ENCODE data around the gene TSTD1.
A peak's percentile ranks its signal among the peaks of the same experiment; 100 is the strongest.
"Not testable (repeated sequence)": the region's sequence is repeated elsewhere in the genome, so short reads cannot be mapped to it uniquely, and the experiment has no call there.

TSTD1 gene

GRCh38 chr1:161033751-161034150 is 5.0 kb downstream of the TSTD1 start:
- DNase-seq: no peak

- no peak for DNase-seq
Observed at GRCh38 chr1:161032409-161032808, 6.4 kb downstream of the TSTD1 start.

DNA sequence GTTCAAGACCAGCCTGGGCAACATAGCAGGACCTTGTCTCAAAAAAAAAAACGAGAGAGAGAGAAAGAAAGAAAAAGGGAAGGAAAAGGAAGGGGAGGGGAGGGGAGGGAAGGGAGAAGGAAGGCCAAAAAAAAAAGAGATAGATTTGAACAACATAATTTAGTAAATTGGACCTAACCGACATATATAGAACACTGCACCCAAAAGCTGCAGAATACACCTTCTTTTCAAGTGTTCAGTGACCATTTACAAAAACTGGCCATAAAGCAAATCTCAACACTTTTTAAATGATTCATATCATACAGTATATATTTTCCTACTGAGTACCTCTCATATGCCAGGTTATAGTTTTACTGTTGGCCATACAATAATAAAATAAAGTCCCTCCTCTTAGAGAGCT is 6.9 kb downstream of the TSTD1 start:
- no peak for DNase-seq

GRCh38 chr1:161029466-161029865 is 9.3 kb downstream of the TSTD1 start:
- DNase-seq: not testable (repeated sequence)

DNA sequence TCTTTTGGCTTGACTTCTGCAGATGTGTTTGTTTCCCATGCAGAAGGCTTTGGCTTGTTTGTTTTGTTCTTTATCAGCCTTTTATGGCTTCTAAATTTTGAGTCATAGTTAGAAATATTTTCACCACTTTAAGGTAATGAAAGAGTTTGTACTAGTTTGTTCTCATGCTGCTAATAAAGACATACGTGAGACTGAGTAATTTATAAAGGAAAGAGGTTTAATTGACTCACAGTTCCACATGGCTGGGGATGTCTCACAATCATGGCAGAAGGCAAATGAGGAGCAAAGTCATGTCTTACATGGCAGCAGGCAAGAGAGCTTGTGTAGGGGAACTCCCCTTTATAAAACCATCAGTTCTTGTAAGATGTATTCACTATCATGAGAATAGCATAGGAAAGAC is 11.8 kb downstream of the TSTD1 start:
- DNase-seq: not testable (repeated sequence)

GRCh38 chr1:161022432-161022831 is 16.3 kb downstream of the TSTD1 start:
- DNase-seq: not testable (repeated sequence)

- DNase-seq: no peak
Observed at GRCh38 chr1:161021970-161022353, 16.8 kb downstream of the TSTD1 start.

DNA sequence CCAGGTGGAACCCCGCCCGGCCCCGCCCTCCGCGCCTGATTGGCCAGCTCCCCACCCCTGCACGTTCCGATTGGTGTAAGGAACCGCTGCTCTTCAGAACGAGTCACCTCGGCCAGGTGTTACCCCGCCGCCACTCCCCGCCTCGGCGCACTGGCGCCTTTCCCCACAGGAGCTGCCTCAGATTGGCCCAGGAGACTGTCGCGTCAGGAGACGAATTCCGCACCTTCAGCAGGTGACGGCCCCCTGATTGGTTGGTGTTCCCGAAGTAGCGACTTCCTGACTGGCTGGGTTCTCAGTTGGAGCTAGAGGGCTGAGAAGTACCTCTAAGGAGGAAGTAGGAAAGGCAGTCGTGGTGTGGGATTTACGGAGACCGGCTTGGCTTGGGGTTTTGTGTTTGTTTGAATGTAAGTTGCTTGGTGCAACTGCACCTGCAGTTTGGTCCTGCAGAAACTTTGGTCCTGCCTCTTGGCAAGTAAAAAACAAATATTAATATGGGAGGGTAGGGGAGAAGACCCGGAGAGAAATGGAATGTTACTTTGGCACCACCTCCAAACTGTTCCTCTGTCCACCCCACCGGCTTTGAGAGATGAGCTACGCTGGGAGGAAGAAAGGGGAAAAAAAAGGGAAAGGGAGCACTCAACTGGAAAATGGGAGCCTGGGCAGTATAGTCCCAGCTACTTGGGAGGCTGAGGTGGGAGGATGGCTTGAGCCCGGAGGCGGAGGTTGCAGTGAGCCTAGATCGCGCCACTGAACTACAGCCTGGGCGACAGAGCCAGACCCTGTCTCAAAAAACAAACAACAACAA is 17.4 kb downstream of the TSTD1 start:
- peak; percentile 99 for DNase-seq

GRCh38 chr1:161020509-161021164 is 18.1 kb downstream of the TSTD1 start, which contains the start of gene F11R:
Gene F11R, minus strand, starts transcription at chr1:161021152. Its CDS starts 79 bp downstream, at chr1:161021073.
- DNase-seq: peak; percentile 86

- peak; percentile 71 for DNase-seq
Observed at GRCh38 chr1:161019751-161020495, 18.8 kb downstream of the TSTD1 start.

DNA sequence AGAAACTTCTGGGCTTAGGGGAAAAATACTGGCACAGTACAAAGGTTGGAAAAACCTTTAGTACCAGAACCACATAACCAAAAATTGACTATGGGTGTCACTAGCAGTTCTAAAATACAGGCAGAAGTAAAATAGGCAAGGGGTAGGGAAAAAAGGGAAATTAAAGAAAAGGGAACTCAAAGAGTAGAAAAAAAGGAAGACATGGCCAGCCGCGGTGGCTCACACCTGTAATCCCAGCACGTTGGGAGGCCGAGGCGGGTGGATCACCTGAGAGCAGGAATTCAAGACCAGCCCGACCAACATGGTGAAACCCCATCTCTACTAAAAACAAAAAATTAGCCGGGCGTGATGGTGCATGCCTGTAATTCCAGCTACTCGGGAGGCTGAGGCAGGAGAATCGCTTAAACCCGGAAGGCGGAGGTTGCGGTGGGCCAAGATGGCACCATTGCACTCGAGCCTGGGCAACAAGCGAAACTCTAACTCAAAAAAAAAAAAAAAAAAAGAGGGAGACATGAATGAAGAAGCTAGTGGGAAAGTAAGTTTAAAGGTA is 19.6 kb downstream of the TSTD1 start:
- DNase-seq: not testable (repeated sequence)

- no peak for DNase-seq
Observed at GRCh38 chr1:161018631-161018930, 20.2 kb downstream of the TSTD1 start.

GRCh38 chr1:161017756-161018630 is 20.8 kb downstream of the TSTD1 start:
- DNase-seq: no peak

- not testable (repeated sequence) for DNase-seq
Observed at GRCh38 chr1:161017181-161017580, 21.6 kb downstream of the TSTD1 start.

DNA sequence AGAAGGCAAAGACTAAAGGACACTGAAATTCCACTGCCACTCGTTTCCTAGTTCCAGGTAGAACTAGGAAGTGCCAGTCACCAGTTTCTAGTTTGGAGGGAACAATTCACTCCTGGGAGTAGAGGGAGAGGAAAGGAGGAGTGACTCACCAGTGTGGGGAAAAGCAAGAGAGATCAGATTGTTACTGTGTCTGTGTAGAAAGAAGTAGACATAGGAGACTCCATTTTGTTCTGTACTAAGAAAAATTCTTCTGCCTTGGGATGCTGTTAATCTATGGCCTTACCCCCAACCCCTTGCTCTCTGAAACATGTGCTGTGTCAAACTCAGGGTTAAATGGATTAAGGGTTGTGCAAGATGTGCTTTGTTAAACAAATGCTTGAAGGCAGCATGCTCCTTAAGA is 22.1 kb downstream of the TSTD1 start:
- not testable (repeated sequence) for DNase-seq

GRCh38 chr1:161013488-161014230 is 25.1 kb downstream of the TSTD1 start:
- DNase-seq: no peak

DNA sequence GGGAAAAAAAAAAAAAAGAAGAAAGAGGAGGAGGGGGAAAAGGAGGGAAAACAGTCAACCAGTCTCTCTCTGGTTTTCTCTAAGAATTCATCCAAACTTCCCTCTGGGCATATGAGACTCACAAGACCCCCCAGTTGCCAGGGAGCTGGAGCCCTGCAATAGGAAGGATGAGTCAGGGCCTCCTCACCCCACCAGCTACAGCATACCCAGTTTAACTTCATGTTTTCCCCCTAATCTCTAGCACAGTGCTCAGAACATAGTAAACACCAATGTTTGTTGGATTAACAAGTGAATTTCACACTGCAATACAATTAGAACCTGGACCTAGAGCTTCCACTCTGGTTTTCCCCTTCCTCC is 25.7 kb downstream of the TSTD1 start:
- DNase-seq: no peak

DNA sequence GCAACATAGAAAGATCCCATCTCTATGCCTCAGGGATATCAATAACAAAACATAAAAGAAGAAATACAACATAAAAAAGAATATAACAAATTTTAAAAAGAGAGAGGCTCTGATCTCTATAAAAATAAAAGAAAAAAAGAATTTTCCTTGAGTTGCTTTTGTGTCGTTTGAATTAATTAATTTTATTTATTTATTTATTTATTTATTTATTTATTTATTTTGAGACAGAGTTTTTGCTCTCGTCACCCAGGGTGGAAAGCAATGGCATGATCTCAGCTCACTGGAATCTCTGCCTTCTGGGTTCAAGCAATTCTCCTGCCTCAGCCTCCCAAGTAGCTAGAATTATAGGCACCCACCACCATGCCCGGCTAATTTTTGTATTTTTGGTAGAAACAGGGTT is 26.3 kb downstream of the TSTD1 start:
- no peak for DNase-seq

- no peak for DNase-seq
Observed at GRCh38 chr1:161009602-161010211, 29.1 kb downstream of the TSTD1 start.

DNA sequence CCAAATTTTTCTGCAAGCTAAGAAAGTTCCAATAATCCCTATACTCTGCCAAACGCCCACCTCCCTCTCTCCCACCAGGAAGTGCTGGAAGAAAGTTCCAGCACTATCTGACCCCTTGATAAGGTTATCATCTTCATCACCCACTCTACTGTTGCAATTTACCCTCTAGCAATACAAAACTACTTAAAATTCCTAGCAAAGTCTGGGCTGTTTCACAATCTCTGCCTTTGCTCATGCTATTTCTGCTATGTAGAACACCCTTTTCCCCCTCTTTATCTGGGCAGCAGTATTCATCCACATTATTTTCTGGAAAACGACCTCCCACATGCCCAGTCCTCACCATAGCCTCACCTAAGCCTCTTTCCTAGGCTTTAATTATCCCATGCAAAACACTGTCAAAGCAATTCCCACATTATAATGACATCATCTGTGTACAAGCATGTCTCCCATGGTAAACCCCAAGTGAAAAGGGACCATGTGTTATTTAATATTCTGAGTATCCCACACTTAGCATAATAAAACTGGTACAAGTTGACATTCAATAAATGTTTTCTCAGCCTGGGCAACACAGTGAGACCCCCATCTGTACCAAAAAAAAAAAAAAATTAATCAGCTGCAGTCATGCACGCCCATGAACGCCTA is 29.8 kb downstream of the TSTD1 start:
- DNase-seq: no peak

DNA sequence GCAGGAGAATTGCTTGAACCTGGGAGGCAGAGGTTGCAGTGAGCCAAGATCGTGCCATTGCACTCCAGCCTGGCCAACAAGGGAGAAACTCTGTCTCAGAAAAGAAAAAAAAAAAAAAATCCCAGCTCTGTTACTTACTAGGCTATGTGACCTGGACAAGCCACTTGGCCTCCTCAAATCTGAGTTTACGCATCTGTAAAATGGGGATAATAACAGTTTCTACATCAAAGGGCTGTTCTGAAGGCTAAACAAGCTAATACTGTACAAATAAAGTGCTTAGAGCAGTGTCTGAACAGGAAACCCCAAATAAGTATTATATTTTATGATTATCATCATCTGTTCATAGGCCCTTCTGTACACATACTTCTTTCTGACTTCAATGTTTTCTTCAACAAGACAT is 31.4 kb downstream of the TSTD1 start:
- no peak for DNase-seq

All from NCI-H1105 treated with DMSO at 0.1 percent for 48 hours (cell line).